ENCODE results near the gene ZNRD2.
A peak's percentile ranks its signal among the peaks of the same experiment; 100 is the strongest.

ZNRD2 gene

DNA sequence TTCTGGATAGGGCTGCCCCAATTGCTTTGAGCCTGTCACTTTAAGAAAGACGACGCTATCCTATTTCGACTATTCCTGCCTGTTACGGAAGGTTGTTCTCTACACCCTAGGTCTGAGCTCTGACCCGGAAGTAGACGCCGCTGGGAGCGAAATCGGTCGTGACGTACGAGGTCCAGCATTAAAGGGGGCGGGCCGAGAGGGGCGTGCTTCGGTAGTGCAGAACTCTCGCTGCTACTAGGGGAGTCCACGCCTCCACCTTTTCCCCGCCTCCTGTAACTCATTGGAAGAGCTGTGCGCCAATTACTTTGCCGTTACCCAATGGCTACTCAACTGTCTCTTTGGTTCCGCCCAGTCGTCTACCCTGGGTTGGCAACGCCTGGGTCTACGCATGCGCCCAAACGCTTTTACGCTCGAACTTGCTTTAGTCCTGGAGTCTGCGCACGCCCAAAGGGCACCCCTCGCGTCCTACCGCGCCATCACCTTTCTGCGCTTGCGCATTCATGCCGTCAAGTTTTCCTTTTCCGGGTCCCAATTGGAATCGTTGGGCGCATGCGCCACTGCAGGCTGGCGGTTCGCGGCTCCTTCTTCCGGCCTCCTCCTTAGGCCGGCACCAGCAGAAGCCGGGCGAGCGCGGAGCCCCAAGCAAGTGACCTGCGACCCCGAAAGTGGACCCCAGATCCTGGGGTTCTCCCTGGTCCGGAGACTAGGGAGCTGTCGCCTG is 45.1 kb downstream of the ZNRD2 start, which contains the start of gene PCNX3:
TSS of gene PCNX3 (plus strand) at position 548 of the 721 bp plus-strand sequence. CDS start 536 bp downstream, outside the sequence.
- Mint-ChIP-seq H3K27ac (peak within 1 kb of the TSS; percentile 88), H3K27me3 (no peaks in the 10 kb centered on the region), H3K4me3 (peak within 1 kb of the TSS; percentile 95), H3K4me1 (peaks cover 42% of the 10 kb centered on the region), H3K36me3 (peaks cover 6% of the 10 kb centered on the region), H3K9me3 (no peaks in the 10 kb centered on the region)

DNA sequence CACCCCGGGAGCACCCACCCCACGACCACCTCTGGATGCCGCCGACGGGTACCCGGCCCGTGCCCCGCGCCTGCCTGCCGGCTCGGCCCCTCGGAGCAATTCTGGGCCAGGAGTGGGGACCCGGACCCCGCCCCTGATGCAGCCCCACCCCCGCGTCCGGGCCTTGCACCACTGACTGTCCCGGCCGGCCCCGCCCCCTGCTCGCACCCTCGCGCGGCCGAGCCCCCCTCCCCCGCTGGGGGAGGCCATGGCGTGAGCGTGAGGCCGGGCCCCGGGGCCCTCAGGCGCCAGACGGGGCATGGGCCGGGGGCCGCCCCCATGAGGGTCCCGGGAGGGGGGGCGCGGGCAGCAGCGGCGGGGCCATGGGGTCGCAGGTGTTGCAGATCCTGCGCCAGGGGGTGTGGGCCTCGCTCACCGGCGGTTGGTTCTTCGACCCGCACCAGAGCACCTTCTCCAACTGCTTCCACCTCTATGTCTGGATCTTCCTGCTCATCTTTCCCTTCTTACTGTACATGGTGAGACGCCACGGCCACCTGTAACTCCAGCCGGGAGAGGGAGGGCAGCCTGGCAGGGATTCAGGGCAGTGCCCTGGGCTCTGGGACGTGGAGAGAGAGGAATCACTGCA is 45.8 kb downstream of the ZNRD2 start:
- Mint-ChIP-seq H3K9me3 (no peaks in the 10 kb centered on the region), H3K4me3 (peak overlapping the region; percentile 95), H3K36me3 (peaks cover 6% of the 10 kb centered on the region), H3K27me3 (no peaks in the 10 kb centered on the region), H3K4me1 (peaks cover 36% of the 10 kb centered on the region), H3K27ac (peak overlapping the region; percentile 88)

DNA sequence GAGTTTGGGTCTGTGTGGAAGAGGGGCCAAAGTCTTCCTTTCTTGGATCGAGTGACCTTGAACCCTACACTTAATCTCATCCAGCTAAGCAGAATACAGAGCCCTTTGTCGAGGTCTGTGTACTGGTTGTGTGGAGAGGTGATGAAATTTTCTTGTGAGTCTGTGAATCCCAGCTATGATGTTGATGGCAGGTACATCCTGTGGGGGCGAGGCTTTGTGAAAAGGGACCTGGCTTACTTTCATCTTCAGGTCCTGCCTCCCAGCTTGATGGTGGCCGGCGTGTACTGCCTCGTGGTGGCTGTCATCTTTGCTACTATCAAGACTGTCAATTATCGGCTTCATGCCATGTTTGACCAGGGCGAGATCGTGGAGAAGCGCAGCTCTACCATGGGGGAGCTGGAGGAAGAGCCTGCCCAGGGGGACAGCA is 46.3 kb downstream of the ZNRD2 start:
- Mint-ChIP-seq H3K27ac (peak overlapping the region; percentile 88), H3K4me3 (peak overlapping the region; percentile 95), H3K36me3 (peaks cover 6% of the 10 kb centered on the region), H3K4me1 (peaks cover 31% of the 10 kb centered on the region), H3K9me3 (no peaks in the 10 kb centered on the region), H3K27me3 (no peaks in the 10 kb centered on the region)

DNA sequence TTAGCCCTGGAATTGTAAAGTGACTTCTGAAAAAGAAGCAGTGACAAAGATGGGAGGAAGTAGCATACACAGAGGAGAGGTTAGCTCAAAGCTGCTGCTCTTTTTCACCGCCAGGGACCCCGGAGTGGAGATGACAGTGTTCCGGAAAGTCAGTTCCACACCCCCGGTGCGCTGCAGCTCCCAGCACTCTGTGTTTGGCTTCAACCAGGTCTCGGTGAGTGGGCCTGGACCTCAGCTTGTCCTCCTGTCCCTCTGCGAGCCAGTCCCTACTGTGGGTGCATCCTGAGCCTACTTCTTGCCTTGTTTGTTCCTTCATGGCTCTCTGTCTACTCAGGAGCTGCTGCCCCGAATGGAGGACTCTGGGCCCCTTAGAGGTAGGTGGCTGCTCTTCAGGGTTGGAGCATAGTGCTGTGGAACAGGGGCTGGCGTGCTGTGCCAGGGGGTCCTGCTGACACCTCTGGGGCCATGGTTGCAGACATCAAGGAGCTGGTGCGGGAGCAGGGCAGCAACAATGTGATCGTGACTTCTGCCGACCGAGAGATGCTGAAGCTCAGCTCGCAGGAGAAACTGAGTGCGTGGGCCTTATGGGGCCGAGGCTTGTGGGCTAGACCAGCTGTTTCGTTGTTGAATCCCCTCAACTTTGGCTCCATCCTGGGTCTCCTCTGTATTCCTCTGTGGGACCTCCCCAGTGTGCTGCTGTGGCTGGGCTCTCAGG is 47.0 kb downstream of the ZNRD2 start:
- Mint-ChIP-seq H3K4me1 (peaks cover 26% of the 10 kb centered on the region), H3K27me3 (no peaks in the 10 kb centered on the region), H3K27ac (peak overlapping the region; percentile 88), H3K4me3 (peak overlapping the region; percentile 95), H3K36me3 (peaks cover 6% of the 10 kb centered on the region), H3K9me3 (no peaks in the 10 kb centered on the region)

DNA sequence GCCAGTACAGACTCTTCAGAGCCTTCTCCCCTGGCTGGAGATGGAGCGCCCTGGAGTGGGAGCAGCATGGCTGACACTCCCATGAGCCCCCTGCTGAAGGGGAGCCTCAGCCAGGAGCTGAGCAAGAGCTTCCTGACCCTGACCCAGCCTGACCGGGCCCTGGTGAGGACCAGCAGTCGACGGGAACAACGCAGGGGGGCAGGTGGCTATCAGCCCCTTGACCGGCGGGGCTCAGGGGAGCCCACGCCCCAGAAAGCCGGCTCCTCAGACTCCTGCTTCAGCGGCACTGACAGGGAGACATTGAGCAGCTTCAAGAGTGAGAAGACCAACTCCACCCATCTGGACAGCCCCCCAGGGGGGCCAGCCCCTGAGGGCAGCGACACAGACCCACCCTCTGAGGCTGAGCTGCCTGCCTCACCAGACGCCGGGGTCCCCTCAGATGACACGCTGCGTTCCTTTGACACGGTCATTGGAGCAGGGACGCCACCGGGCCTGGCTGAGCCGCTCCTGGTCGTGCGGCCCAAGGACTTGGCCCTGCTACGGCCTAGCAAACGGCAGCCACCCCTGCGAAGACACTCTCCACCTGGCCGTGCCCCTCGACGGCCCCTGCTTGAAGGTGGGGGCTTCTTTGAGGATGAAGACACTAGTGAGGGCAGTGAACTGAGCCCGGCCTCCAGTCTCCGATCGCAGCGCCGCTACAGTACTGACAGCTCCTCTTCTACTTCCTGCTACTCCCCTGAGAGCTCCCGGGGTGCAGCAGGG is 47.9 kb downstream of the ZNRD2 start:
- Mint-ChIP-seq H3K4me1 (peaks cover 22% of the 10 kb centered on the region), H3K27me3 (no peaks in the 10 kb centered on the region), H3K36me3 (peaks cover 8% of the 10 kb centered on the region), H3K4me3 (no peak overlapping the region), H3K27ac (no peak overlapping the region), H3K9me3 (no peaks in the 10 kb centered on the region)

DNA sequence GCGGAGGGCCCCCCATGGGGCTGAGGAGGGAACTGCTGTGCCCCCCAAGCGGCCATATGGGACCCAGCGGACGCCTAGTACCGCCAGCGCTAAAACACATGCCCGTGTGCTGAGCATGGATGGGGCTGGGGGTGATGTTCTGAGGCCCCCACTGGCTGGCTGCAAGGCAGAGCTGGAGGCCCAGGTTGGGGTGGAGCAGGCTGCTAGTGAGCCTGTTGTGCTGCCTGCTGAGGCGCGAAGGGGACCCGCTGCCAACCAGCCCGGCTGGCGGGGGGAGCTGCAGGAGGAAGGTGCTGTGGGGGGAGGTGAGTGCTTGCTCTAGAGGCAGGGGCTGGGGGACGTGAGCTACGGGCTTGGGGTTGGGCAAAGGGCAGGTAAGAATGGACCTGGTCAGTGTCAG is 48.5 kb downstream of the ZNRD2 start:
- Mint-ChIP-seq H3K4me1 (peaks cover 20% of the 10 kb centered on the region), H3K27ac (no peak overlapping the region), H3K27me3 (no peaks in the 10 kb centered on the region), H3K4me3 (no peak overlapping the region), H3K36me3 (peaks cover 8% of the 10 kb centered on the region), H3K9me3 (no peaks in the 10 kb centered on the region)

DNA sequence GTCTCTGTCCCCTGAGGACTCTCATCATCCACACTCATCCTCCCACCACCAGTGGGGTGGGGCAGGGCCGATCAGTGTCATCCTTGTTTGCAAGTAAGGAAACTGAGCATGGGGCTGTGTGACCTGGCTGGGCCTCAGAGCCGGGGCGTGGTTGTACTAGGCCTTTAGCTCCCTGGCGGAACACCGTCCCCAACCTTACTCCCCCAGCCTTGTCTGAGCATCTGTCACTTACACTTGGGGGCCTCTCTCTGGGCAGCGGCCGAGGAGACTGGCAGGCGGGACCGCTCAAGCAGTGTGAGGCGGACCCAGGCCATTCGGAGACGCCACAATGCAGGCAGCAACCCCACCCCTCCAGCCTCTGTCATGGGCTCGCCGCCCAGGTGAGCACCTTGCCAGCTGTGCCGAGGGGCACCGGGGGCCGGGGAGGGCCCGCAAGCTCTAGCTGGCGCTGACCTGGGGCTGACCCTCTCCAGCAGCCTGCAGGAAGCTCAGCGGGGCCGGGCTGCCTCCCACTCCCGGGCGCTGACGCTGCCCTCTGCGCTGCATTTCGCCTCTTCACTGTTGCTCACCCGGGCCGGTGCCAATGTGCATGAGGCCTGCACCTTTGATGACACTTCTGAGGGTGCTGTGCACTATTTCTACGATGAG is 49.1 kb downstream of the ZNRD2 start:
- Mint-ChIP-seq H3K27me3 (no peaks in the 10 kb centered on the region), H3K9me3 (no peaks in the 10 kb centered on the region), H3K4me3 (no peak overlapping the region), H3K4me1 (peaks cover 20% of the 10 kb centered on the region), H3K36me3 (peaks cover 8% of the 10 kb centered on the region), H3K27ac (no peak overlapping the region)

DNA sequence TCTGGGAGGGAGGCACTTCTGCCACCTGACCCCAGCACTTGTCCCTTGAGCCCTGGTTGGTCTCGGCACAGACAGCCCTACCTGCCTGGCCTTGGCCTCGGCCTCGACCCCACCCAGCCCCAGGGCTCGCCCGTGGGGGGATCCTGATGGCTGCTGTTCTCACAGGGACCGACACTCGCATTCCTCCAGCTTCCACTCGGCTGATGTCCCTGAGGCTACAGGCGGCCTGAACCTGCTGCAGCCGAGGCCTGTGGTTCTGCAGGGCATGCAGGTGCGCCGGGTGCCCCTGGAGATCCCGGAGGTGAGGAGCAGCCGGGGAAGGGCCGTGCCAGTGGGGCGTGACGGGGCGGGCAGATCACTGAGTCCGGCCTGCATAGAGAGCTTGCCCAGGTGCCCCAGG is 50.4 kb downstream of the ZNRD2 start:
- H3K9me3 Mint-ChIP-seq: no peaks in the 10 kb centered on the region
- no peaks in the 10 kb centered on the region for H3K27me3 Mint-ChIP-seq
- peaks cover 8% of the 10 kb centered on the region for H3K36me3 Mint-ChIP-seq
- H3K4me1 Mint-ChIP-seq: peaks cover 20% of the 10 kb centered on the region
- no peak overlapping the region for H3K27ac Mint-ChIP-seq
- no peak overlapping the region for H3K4me3 Mint-ChIP-seq

DNA sequence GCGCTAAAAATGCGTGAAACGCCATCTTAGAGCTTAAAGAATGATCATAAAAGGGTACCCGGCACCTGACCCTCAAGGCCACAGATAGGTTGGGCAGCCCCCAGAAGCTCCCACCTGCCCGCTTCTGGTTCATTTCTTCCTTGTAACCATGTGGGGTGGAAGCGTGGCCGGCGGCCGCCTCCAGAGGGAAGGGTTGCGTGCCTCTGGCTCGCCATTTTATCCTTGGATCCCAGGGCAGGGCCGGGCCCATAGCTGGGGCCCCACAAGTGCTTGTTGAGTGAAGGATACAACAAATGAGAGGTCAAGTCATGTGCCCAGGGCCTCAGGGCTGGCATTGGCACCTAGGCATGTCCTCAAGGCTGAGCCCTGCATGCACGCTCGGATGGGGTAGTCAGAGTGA is 51.2 kb downstream of the ZNRD2 start:
- peaks cover 25% of the 10 kb centered on the region for H3K4me1 Mint-ChIP-seq
- no peak overlapping the region for H3K27ac Mint-ChIP-seq
- no peaks in the 10 kb centered on the region for H3K9me3 Mint-ChIP-seq
- peaks cover 9% of the 10 kb centered on the region for H3K36me3 Mint-ChIP-seq
- no peak overlapping the region for H3K4me3 Mint-ChIP-seq
- H3K27me3 Mint-ChIP-seq: no peaks in the 10 kb centered on the region
